K562 (cell line): ENCODE data around the gene NF2. TPM values are rescaled to one million over a fixed set of nuclear protein-coding genes. Genes with fewer than 3 reads are reported as not detected.

Source experiments
- ATAC-seq: fragments of 200-7000 bp; cut with Tn5 transposase; 3 replicates; pipeline ENCODE4 v1.9.1; 2020; ENCODE audit warnings: moderate library complexity
- BruUV-seq: library from RNA; stranded (reverse); fragments of 400-500 nt; replicated peaks from 2 replicates; lab custom pipeline; 2021; lab: Mats Ljungman, UMichigan
- CTCF ChIA-PET: fragments of 300-600 bp; formaldehyde crosslinking; extraction: SDS; loops from one replicate; lab custom pipeline; 2021; ENCODE audit warnings: low intra/inter-chr PET ratio; lab: Yijun Ruan, JAX
- POLR2A ChIA-PET: fragments of 300-600, 350-650 bp; sonication (Branson Sonifier 250); formaldehyde crosslinking; extraction: SDS; loops from one replicate; lab custom pipeline; 2021; ENCODE audit warnings: antibody characterized with exemption, inconsistent platforms; lab: Yijun Ruan, JAX
- DNase-seq, 4 experiments: peaks; one replicate each; pipeline versions ENCODE4 v3.0.0 to v3.0.0-alpha.2; 2011 to 2018; ENCODE audit warnings: low spot score in 3 of 4, mixed read lengths in 3 of 4; ENCODE audit errors: extremely low read depth in 1 of 4
- FAIRE-seq: peaks from 2 replicates; lab custom pipeline; 2011; peaks lifted over from hg19 to GRCh38; lab: Jason Lieb, UNC
- H2AFZ ChIP-seq: 2 replicates; pipeline ENCODE4 v1.6.0; 2011; ENCODE audit warnings: low read depth, low read length, control low read depth, inconsistent platforms
- H3K27ac ChIP-seq: fragments of 200-600 bp; 3 replicates; pipeline ENCODE4 v1.8.0; 2011; ENCODE audit warnings: low read depth, mild to moderate bottlenecking, control low read depth, inconsistent platforms, low read length, moderate library complexity, mixed read lengths; ENCODE audit errors: extremely low read depth
- H3K27me3 ChIP-seq, 2 experiments: fragments of 300-600 bp in 1 of 2; 2 replicates in 1 of 2; 3 replicates in 1 of 2; pipeline versions ENCODE4 v1.6.0 to v1.8.0; 2011; ENCODE audit warnings: inconsistent platforms in 2 of 2, low read length in 2 of 2, mild to moderate bottlenecking in 1 of 2, mixed read lengths in 1 of 2, moderate library complexity in 1 of 2; ENCODE audit not compliant: control insufficient read depth in 2 of 2, insufficient read depth in 2 of 2
- H3K36me3 ChIP-seq: fragments of 300-600 bp; 3 replicates; pipeline ENCODE4 v1.8.0; 2011; ENCODE audit warnings: mild to moderate bottlenecking, low read length, inconsistent platforms; ENCODE audit not compliant: control insufficient read depth, insufficient read depth
- H3K4me1 ChIP-seq, 2 experiments: fragments of 200-600 bp in 1 of 2; replicated peaks in 1 of 2; 2 replicates in 1 of 2; 3 replicates in 1 of 2; pipeline versions ENCODE4 v1.5.1 to v1.8.0; 2011; ENCODE audit warnings: inconsistent platforms in 2 of 2, low read length in 2 of 2, mild to moderate bottlenecking in 1 of 2, mixed read lengths in 1 of 2, moderate library complexity in 1 of 2; ENCODE audit not compliant: control insufficient read depth in 2 of 2, insufficient read depth in 2 of 2
- H3K4me2 ChIP-seq: 2 replicates; pipeline ENCODE4 v1.6.1; 2011; ENCODE audit warnings: low read length, control low read depth, inconsistent platforms, mixed read lengths; ENCODE audit not compliant: insufficient read depth
- H3K4me3 ChIP-seq: fragments of 200-600 bp; sonication (generic), shearing (Covaris generic); 2 replicates; pipeline ENCODE4 v1.5.1; 2016; ENCODE audit warnings: control low read depth, inconsistent platforms
- H3K79me2 ChIP-seq: fragments of 200-600 bp; 3 replicates; pipeline ENCODE4 v1.8.0; 2011; ENCODE audit warnings: low read length, inconsistent platforms; ENCODE audit not compliant: control insufficient read depth, insufficient read depth
- H3K9ac ChIP-seq, 2 experiments: 2 replicates each; pipeline versions ENCODE4 v1.6.0 to v1.6.1; 2011; ENCODE audit warnings: low read depth in 2 of 2, low read length in 2 of 2, control low read depth in 1 of 2, inconsistent platforms in 1 of 2, mild to moderate bottlenecking in 1 of 2, mixed read lengths in 1 of 2; ENCODE audit not compliant: insufficient read depth in 1 of 2
- H3K9me1 ChIP-seq: one replicate; pipeline ENCODE4 v1.6.0; 2011; ENCODE audit warnings: inconsistent platforms, mild to moderate bottlenecking, low read length, moderate library complexity; ENCODE audit not compliant: control insufficient read depth, insufficient read depth
- H3K9me3 ChIP-seq: replicated peaks from 2 replicates; pipeline ENCODE4 v1.5.1; 2011; ENCODE audit warnings: low read depth, low read length, inconsistent platforms; ENCODE audit not compliant: control insufficient read depth, insufficient read depth
- H4K20me1 ChIP-seq: replicated peaks from 2 replicates; pipeline ENCODE4 v1.6.1; 2011; ENCODE audit warnings: low read length, inconsistent platforms, mixed read lengths; ENCODE audit not compliant: control insufficient read depth, insufficient read depth
- CBX8 ChIP-seq: fragments of 200-600 bp; sonication (generic); IDR thresholded peaks from 2 replicates; pipeline ENCODE4 v1.6.1; 2012; ENCODE audit warnings: borderline replicate concordance, mixed run types, low read depth, mild to moderate bottlenecking, moderate library complexity, mixed read lengths, low read length, control low read depth, inconsistent platforms; ENCODE audit not compliant: poor library complexity, severe bottlenecking; ENCODE audit errors: extremely low read depth
- RB1 ChIP-seq: fragments of 450-650 bp; IDR thresholded peaks from 2 replicates; pipeline ENCODE4 v1.6.1; 2017; ENCODE audit warnings: low read depth, mild to moderate bottlenecking
- RBM14 ChIP-seq: fragments of 200-400 bp; formaldehyde crosslinking; IDR thresholded peaks from 2 replicates; pipeline ENCODE4 v1.6.1; 2018; ENCODE audit warnings: low read depth, mild to moderate bottlenecking, low read length, moderate library complexity, borderline replicate concordance; ENCODE audit not compliant: insufficient read depth
- SPI1 ChIP-seq: IDR thresholded peaks from 2 replicates; pipeline ENCODE4 v1.6.1; 2011; ENCODE audit warnings: low read depth, low read length, control low read depth, borderline replicate concordance
- WGBS: fragments of 100-300 bp; shearing (Covaris generic); methylation state at CpG from one replicate; pipeline ENCODE4 v1.1.6; 2016; ENCODE audit warnings: low coverage, mixed read lengths; ENCODE audit not compliant: insufficient coverage; ENCODE audit errors: missing lambda C conversion rate; 5-methylcytosine and 5-hydroxymethylcytosine counted together
- in situ Hi-C: fragments of 300-500 bp; cut with MboI; formaldehyde crosslinking; loops from 4 replicates; pipeline ENCODE4 v1.15.0; 2018; ENCODE audit warnings: inconsistent platforms, mixed read lengths
- intact Hi-C: fragments of 100-400 bp; cut with micrococcal nuclease; formaldehyde crosslinking; loops from 2 replicates; pipeline ENCODE4 v1.14.2; 2022
- polyA plus RNA-seq, 8 experiments: library from polyadenylated mRNA; depleted of rRNA in 4 of 8; stranded (reverse) in 5 of 8; unstranded in 3 of 8; fragments of >200 nt; fragmentation: Nextera tagmentation in 2 of 8; fragmentation: Illumina TruSeq in 1 of 8; extraction: Ambion mirVana in 2 of 8; extraction: Trizol in 1 of 8; gene quantifications; 2 replicates each; pipeline versions ENCODE4 v1.2.1 to v1.2.3, GENCODE V29; 2011 to 2014; ENCODE audit warnings: inconsistent platforms in 1 of 8, missing spikeins in 1 of 8
- total RNA-seq, 7 experiments: library from RNA; depleted of rRNA in 6 of 7; stranded (reverse); fragments of >200 nt in 6 of 7; fragmentation: Illumina TruSeq in 2 of 7; extraction: Trizol in 2 of 7; gene quantifications; 2 replicates each; pipeline versions ENCODE4 v1.2.1 to v1.2.3, GENCODE V29; 2011 to 2021; ENCODE audit warnings: low replicate concordance in 1 of 7

NF2 gene
- total and polyA plus RNA-seq, 9 of the 15 experiments (the other 6 are each of a cell fraction or from before 2014, with no cell fraction given): 2.2 to 32.5 (median 15.2) TPM

GRCh38 chr22:29684244-29684643 is 80.8 kb downstream of the NF2 start:
- ChIA-PET POLR2A (interaction anchor here (0.7 kb wide), 1 partner anchor 9 kb away, joined by 3 read pairs; no protein-coding TSS in a partner anchor), CTCF (no interaction called here)
- H2AFZ ChIP-seq: no peak overlapping the region
- in situ Hi-C loops (loop anchor here (25.0 kb wide), 1 partner anchor 403 kb away; the partner anchor contains the start of gene HORMAD2), intact Hi-C loops (no loop called here)
- H3K36me3 ChIP-seq: peaks cover 50% of the 10 kb centered on the region; the same call in 2 of the 3 replicates
- no peaks in the 10 kb centered on the region for H4K20me1 ChIP-seq
- H3K79me2 ChIP-seq: no peaks in the 10 kb centered on the region
- no peak overlapping the region for H3K9ac ChIP-seq
- no peak overlapping the region for H3K4me2 ChIP-seq
- H3K27me3 ChIP-seq: no peaks in the 10 kb centered on the region
- 84% methylated on average over 4 of the region's 4 CpGs for whole genome bisulfite sequencing
- no TSS peak for BruUV-seq
- H3K4me1 ChIP-seq: no peaks in the 10 kb centered on the region; a peak in 1 of 5 replicates
- no peak for FAIRE-seq
- H3K9me1 ChIP-seq: no peaks in the 10 kb centered on the region
- no peak overlapping the region for H3K27ac ChIP-seq
- no peak for DNase-seq
- TF ChIP-seq RB1: no peak
- TF ChIP-seq CBX8: no peak
- TF ChIP-seq RBM14: no peak
- 0 out of 2 replicates have a peak, but pooled peaks have one; percentile 17 for TF ChIP-seq SPI1
- TF ChIP-seq, all 486 proteins: peak for 1
- Histone ChIP-seq H3K4me3 (no peak overlapping the region), H3K9me3 (no peaks in the 10 kb centered on the region)
- no peak for ATAC-seq
